Islet precursor cell (in vitro differentiated cells): Measurements from ENCODE around the gene TRIM60.
"Not testable (repeated sequence)": the region's sequence is repeated elsewhere in the genome, so short reads cannot be mapped to it uniquely, and the experiment has no call there.

ENCODE experiments used
- DNase-seq: peaks from one replicate; pipeline ENCODE4 v3.0.0-alpha.2; 2018

The TRIM60 gene

GRCh38 chr4:165031436-165032211 lies at the start of gene TRIM60:
TRIM60 (plus strand) TSS chr4:165031999; CDS start chr4:165040073, 8,074 bp downstream.
- DNase-seq, result no peak

DNA sequence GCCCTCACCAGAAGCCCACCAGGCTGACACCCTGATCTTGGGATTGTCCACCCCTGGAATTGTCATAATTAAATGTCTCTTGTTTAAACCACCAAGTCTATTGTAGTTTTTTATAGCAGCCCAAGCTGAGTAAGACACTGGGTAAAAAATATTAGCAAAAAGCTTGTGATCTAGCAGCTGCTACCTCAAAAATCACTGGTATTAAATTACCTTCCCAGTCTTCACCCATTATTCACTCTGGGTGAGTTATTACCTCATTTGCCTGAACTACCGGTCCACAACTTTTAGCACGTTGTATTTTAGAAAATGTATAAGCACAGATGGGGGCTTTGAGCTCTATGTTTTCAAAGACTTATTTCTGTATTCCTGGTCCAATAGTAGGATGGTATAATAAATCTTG lies 42.3 kb upstream of the TRIM60 start:
- DNase-seq, result no peak

GRCh38 chr4:164990786-164991185 lies 41.0 kb upstream of the TRIM60 start:
- DNase-seq, result not testable (repeated sequence)

DNA sequence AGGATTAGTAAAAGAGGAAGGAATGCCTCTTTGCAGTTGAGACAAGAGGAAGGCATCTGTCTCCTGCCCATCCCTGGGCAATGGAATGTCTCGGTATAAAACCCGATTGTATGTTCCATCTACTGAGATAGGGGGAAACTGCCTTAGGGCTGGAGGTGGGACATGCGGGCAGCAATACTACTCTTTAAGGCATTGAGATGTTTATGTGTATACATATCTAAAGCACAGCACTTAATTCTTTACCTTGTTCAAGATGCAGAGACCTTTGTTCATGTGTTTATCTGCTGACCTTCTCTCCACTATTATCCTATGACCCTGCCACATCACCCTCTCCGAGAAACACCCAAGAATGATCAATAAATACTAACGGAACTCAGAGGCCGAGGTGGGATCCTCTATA lies 35.7 kb upstream of the TRIM60 start:
- DNase-seq, result not testable (repeated sequence)

DNA sequence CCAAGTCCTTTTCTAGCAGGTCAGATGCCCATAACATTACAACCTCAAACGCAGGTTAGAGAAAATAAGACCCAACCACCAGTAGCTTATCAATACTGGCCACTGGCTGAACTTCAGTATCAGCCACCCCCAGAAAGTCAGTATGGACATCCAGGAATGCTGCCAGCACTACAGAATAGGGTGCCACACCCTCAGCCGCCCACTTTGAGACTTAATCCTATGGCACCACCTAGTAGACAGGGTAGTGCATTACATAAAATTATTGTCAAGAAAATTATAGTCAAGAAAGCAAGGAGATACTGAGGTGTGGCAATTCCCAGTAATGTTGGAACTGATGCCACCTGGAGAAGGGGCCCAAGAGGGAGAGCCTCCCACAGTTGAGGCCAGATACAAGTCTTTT lies 34.5 kb upstream of the TRIM60 start:
- no peak for DNase-seq

DNA sequence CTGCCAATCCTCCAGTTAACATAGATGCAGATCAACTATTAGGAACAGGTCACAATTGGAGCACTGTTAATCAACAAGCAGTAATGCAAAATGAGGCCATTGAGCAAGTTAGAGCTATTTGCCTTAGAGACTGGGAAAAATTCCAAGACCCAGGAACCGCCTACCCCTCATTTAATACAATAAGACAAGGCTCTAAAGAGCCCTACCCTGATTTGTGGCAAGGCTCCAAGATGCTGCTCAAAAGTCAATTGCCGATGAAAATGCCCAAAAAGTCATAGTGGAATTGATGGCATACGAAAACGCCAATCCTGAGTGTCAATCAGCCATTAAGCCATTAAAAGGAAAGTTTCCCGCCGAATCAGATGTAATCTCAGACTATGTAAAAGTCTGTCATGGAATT lies 33.9 kb upstream of the TRIM60 start:
- DNase-seq, result no peak

GRCh38 chr4:164998526-164999080 lies 33.2 kb upstream of the TRIM60 start:
- DNase-seq, result not testable (repeated sequence)

GRCh38 chr4:165001957-165002356 lies 29.8 kb upstream of the TRIM60 start:
- not testable (repeated sequence) for DNase-seq

GRCh38 chr4:165005352-165005925 lies 26.4 kb upstream of the TRIM60 start:
- DNase-seq, result no peak

GRCh38 chr4:165006456-165006855 lies 25.3 kb upstream of the TRIM60 start:
- DNase-seq, result no peak

DNA sequence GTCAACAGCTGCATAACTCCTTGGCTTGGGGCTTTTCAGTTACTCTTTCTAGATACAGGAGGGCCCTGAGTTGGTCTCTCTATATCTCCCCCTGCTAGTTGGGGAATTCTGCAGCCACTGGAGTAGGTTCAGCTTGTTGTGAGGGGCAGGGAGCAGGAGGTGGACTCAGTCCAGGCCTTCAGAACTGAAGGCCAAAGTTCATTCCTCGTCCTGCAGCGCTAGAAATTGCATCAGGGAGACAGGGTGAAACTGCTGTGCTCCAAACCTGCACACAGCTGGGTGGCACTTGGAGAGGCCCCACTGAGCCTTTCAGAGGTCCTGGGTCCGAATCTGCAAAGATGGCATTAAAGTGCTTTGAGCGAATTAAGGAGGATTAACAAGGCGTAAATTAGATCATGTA lies 24.9 kb upstream of the TRIM60 start:
- no peak for DNase-seq

DNA sequence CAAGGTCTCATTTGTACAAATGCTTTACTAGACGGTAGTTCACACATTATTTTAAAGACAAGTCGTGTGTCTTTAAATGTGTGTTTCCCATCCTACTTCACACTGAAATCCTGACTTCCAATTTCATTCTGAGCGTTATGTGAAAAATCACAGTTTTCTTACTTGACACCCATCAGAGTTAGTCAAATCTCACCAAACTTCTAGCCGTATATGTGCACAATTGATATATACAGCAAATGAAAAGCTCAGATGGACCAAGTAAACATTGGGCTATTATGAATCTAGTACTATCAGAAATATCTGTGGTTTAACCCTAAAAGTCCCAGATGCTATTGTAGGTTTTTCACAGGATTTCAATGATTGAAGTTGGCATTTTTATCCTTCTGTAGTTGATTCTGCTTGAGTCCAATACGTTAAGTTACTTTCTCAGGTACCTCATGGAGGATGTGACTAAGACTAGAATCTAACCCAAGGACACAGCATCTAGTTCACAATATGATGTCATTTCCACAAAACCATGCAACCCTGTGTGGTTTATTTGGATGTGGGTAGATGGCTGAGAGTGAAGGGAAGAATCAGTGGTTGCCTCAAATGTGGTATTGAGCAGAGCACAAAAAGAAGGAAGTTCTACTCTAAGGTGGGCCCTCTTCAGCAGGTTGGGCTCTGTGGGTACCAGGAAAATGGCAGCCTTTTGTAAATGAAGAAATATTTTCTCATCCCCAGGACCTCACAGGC lies 22.1 kb upstream of the TRIM60 start:
- DNase-seq, result no peak

- no peak for DNase-seq
Observed at GRCh38 chr4:165010487-165010886, 21.3 kb upstream of the TRIM60 start.

DNA sequence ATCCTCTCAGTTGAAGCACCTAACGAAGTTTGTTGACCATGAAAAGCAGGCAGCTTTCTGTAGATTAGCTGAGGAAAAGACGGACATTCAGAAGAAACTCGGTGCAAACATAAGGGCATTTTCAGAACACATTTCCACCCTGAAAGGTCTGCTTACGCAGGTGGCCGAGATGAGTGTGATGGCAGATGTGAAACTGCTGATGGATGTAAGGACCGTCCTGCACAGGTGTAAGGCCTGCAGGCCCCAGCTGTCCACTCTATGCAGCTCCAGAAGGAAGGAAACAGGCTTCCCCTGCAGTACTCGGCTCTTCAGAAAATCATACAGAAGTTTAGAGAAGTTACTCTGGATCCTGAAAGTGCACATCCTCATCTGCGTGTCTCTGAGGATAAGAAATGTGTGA lies 20.8 kb upstream of the TRIM60 start:
- DNase-seq, result no peak

GRCh38 chr4:165011403-165011802 lies 20.4 kb upstream of the TRIM60 start:
- DNase-seq, result peak; percentile 65

DNA sequence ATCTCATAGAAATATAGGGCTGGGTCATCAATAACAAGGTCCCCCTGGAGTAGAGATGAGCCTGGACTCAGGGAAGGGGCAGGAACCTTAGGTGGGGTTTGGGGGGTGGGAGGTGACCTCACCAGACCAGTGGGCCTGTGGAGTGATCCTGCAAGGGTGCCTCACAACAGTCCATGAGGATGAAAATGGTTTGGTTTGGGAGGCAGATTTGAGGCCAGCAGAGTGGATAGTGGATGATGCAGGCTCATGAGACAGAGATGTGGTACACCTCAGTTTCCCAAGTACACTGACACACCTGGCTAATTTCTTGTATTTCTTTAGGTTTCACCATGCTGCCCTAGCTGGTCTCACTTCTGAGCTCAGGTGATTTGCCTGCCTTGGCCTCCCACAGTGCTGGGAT lies 18.1 kb upstream of the TRIM60 start:
- no peak for DNase-seq

- DNase-seq, result peak; percentile 80
Observed at GRCh38 chr4:165016971-165017370, 14.8 kb upstream of the TRIM60 start.

DNA sequence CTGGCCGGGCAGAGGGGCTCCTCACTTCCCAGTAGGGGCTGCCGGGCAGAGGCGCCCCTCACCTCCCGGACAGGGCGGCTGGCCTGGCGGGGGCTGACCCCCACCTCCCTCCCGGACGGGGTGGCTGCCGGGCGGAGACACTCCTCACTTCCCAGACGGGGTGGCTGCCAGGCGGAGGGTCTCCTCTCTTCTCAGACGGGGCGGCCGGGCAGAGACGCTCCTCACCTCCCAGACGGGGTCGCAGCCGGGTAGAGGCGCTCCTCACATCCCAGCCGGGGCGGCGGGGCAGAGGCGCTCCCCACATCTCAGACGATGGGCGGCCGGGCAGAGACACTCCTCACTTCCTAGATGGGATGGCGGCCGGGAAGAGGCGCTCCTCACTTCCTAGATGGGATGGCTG lies 11.8 kb upstream of the TRIM60 start:
- DNase-seq, result not testable (repeated sequence)

DNA sequence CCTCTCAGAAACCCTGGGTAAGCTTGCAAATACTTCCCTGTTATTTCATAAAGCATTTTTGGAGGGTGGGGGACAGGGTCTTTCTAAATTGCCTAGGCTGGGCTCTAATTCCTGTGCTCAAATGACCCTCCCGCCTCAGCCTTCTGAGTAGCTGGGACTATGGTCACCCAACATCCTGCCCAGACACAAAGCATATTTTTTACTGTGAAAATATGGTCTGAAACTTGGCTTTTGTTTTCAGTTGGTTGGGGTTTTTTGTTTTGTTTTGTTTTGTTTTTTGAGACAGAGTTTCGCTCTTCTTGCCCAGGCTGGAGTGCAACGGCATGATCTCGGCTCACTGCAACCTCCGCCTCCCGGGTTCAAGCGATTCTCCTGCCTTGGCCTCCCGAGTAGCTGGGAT lies 6.0 kb upstream of the TRIM60 start:
- DNase-seq, result not testable (repeated sequence)

- DNase-seq, result no peak
Observed at GRCh38 chr4:165027762-165028402, 3.9 kb upstream of the TRIM60 start.

GRCh38 chr4:165048170-165048569 lies 16.4 kb downstream of the TRIM60 start:
- DNase-seq, result no peak

DNA sequence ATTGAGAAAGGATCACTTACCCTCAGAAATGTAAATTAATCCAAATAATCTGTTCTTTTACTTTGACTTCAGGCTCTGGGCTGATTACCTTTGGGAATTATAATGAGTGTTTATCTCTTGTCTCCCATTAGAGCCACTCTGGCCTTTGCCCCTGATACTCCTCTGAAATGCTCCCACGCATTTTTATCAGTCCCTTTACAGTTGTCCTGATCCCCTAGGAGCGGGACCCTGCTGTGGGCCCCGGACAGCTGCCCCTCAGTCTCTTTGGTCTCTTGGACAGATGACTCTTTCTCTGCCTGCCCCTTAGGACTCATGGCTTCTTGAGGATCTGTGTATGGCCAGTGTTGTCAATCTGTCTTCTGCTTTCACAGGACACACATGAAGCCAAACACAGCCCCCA lies 20.8 kb downstream of the TRIM60 start:
- DNase-seq, result no peak

GRCh38 chr4:165053645-165054044 lies 21.8 kb downstream of the TRIM60 start, which contains the start of gene TRIM75:
TRIM75 (plus strand) TSS chr4:165053866; CDS start chr4:165059148, 5,282 bp downstream.
- DNase-seq, result no peak
